Stimulated activated CD4-positive, alpha-beta T cell treated with anti-CD3 and anti-CD28 coated beads, Interleukin-4, amount 100 ng/mL, for 24 hours (primary cell): ENCODE measurements around the gene RTN1.

ENCODE experiments used
- DNase-seq: peaks from one replicate; pipeline ENCODE4 v3.0.0-alpha.2; 2020

The RTN1 gene

DNA sequence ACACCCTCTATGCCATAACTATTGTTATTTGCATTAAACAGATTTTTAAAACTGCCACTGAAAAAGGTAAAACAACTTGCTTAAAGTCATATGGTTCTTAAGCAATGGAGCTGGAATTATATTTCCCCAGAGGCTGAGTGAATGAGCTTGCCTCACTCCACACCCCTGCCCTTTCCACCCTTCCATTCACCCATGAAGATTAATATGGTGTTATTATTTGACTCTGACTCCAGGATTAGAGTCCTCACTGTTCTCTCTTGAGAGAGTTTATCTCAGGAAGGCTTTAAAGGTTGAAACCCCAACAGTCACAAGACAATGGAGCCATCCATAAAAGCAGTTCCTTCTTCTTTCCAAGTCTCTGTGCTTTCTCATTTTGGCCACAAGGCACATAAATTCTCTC is 84.9 kb downstream of the RTN1 start:
- no peak for DNase-seq

DNA sequence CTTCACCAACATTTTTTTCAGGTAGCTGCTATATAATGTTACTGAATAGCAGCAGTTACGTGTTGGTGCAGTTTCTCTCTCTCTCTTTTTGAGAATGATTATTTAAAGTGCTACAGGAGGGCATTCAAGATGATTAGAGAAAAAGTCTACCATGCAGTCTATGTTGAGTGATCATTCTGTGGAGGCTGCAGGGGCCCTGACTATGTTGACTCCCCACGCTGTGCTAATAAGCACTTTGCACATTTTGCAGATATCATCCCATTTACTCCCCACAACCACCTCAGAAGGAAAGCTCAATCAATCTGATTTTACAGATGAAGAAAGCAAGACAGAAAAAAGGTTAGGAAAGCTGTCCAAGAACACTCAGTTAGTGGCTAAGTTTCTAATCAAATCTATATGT is 87.8 kb downstream of the RTN1 start:
- no peak for DNase-seq

DNA sequence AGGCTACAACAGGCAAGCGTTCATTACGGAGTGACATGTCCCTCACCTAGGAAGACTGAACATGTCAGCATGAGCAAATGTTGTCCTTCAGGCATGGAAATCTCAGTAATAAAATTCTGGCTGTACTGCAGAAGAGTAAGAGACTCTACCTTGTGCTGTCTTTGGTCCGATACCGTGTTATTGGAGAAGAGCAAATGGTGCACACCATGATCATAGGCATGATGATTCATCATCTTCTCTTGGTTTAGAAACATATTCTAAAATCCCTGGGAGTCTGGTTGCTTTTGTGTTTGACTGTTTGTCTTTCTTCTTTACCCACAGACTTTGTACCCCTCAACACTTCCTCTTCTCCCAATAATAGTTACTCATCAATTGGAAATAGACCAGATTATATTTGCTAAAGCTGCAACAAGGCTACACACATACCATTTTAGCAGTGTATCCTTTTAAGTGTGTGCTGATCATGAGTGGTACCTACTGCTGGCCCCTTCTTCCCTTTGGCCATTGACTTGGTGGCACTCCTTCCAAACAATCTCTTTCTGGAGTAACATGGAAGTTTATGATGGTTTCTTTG is 93.5 kb downstream of the RTN1 start:
- DNase-seq, result no peak

DNA sequence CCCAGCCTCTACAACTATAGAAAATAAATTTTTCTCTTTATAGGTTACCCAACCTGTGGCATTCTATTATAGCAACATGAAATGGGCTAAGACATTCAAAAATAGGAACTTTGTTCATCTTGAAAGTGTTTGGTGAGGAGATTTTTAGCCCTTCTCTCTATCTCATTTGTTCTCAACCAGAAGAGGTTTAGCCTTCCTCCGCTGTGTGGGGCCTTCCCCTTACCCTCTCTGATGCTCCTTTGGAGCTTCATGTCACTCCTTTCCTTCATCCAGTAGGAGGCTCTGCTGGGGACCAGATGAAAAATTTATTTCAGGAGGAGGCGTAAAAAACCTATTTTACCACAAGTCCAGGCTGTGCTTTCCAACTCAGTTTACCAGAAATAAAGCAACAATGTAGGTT is 94.1 kb downstream of the RTN1 start:
- no peak for DNase-seq

DNA sequence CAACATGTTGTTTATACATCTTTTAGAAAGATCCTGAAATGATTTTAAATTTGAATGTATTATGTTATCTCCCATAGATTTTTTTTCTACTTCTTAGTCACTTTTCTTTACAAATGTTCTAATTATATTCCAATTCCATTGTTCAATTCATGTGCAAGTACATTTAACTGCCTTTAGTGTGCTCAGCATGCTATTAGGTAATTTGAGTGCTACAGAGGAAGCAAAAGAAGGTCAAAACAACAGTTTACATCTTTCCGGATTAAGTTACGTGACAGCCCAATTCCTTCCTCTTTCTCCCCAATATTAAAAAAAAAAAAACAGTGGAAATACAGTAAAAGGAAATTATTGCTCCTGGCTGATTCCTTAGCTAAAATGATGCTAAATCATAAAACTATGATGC is 98.3 kb downstream of the RTN1 start:
- DNase-seq, result no peak

DNA sequence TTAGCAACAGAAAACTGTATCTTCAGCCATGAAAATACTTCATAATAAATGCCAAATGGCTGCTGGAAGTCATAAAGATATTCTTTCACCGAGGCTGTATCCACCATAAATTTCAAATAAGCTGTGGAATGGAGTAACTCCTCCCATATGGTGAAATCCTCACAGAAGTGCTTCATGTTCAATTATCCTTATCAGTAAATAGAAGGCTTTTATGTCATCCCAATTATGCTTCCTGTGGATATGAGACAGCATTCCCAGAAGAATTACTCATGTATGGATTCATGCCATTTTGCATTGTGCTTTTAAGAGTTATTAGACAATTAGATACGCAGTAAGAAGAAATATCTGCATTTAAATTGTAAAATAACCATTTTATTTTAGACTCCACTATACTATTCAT is 99.0 kb downstream of the RTN1 start:
- DNase-seq, result no peak

DNA sequence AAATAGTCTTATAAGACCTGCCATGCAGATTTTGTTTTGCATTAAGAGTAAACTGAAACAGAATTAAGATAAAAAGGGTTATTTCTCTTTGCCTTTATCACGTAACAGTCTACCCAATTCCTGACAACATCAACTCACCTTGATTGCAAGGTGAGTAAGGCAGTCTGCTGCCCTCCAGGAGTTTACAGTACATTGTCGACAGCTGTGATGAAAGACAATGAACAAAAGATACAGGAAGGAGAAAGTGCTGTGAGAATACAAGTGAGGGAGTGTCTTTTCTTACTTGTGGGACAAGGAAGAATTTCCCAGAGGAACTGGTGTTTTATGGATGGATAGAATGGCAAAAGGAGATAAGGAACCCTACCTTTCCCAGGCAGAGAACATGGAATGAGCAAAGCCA is 101.0 kb downstream of the RTN1 start:
- no peak for DNase-seq

DNA sequence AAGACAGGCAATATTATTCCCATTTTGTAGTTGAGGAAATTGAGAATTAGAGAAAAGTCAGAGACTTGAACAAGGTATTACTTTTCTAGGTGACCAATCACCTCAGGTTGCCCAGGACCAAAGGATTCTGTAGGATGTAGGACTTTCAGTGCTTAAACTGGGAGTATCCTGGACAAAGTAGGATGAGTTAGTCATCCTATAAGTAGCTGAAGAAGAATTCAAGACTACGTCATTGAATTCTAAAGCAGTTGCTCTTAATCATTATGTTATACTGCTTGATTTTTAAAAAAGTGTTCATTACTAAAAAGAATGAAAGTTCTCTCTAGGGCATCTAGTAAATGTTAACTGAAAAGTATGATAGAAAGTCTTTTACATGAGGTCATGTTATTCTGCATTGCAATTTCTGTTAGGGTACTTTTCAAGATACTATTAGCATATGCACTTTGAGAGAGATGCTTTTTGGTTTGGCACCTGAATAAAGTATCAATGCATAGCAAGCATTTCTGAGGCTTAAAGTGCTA is 101.7 kb downstream of the RTN1 start:
- no peak for DNase-seq

DNA sequence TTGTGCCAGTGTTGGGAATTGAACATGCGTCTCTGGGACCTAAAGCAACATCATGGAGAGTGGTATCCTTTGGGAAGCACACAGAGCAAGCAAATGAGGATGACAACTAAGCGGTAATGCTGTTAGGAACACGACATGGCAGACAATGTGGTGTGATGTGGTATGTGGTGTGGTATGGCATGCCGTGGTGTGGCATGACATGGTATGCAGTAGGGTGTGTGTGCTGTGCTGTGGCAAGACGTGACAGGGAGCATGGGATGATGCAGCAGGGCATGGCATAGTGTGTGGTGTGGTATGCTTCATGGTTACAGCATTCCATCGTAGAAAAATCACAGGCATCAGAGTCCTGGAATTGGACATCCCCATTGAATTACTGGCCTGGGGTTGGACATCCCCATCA is 108.7 kb downstream of the RTN1 start:
- no peak for DNase-seq

DNA sequence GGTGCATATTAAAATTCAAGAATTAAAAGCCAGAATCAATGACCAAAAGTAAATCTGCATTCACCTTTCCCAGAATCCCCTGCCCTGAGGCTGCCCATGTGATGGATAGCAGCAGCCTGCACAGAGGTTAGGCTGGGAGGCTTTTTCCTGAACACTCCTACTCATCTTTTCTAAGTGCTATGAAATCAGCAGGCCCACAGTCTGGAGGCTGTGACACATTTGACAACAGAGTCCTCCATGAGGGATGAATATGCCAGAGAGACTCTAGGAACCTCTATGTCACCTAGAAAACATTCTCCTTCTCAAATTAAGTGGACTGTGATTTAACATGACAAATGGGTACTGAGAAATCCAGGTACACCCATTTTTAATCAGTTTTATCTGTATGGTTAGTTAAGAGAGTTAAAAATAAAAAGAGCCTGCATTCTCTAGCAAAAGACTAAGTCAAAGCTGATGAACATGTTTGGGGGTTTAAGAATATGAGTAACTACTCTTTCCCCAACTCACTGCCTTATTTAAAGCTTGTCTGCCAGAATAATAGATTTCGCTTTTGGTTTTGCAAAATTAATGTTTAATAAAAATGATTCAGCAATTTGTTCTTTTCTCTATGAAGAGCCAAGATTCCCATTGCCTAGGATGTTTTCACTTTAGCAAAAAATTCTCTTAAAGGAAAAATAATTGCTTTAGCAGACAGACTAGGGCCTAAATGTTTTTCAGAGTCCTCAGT is 115.0 kb downstream of the RTN1 start:
- DNase-seq, result no peak

DNA sequence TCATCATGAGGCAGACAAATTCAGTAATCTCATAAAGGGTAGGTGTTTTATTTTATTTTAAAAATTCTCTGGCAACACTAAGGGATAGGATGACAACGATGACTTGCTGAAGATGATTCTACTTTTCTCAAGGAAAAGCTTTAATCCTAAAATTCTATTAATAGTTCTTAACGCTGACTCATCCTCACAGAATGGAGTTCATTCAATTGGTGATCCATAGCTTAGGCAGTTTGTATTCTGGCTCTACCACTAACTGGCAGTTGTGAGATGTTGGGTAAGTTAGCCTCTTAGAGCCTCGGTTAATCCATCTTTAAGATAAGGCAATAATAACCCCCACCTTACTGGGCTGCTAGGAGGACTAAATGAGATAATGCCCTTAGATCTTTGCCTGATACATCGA is 116.3 kb downstream of the RTN1 start:
- DNase-seq, result no peak

DNA sequence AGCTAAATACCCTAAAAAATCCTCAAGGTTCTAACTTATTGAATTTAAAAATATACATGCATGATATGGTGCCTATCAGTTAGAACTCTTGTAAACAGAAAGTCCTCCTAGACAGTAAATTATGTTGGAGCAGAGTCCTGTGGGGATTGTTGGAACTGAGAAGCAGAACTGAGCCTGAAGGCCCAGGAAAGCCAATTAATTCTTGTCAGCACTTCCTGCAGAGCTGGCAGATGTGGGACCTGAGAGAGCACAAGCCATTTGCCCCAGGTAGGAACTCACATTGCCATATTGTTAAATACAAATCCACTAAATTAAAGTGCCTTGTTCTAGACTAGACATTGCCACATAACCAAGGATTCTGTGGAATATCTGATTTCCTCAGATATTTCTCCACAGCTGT is 117.1 kb downstream of the RTN1 start:
- DNase-seq, result no peak

DNA sequence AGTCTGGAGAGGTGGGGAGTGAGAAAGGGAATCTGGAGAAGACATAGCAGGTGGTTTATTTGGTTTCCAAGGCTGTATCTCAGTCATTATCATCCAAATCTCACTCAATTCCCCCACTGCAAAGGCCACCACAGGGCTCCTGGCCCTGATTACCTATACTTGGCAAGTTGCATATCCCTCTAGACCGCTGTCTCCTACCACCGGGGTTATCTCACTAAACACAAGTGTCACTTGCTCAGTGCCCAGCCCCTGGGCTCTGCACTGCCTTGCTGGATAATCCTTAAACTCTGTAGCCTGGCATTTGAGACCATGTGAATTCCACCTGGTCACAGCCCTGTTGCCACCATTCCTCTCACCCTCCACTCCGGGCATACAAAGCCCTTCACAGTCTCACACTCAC is 119.0 kb downstream of the RTN1 start:
- DNase-seq, result no peak

DNA sequence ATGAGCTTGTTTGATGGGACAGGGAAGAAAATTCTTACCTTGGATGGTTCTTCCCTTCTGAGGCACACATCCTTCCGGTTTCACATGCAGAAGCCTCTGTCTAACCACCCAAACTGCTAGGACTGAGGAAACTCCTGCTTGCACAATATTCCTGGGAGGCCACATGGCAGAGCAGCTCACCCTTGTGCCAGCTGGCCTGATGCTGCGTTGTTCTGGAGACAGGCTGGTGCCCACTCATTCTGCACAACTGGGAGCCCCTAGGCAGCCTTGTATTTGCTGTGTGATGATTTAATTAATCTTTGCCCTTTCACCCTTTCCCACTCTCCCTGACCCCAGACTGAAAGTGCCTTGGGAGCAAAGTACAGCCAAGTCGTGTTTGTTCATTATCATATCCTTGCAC is 130.8 kb downstream of the RTN1 start:
- no peak for DNase-seq

DNA sequence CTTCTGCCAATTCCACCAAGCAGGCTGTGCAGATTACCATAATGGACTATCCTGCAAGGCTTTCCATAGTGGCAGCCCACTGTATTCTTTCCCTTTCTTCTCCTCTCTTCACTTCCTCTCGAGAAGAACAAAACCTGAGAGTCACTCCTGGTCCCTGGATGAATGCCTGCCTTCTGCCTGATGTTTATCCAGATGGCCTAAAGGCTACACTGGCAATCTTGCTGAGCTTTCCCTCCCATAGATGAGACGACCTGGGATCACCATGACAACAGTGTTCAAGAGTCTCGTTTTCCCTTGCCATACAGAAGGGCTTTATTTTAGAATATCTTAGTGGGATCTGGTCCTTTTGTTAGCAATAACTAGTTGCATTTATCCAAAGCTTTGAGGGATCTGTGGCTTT is 142.3 kb downstream of the RTN1 start:
- no peak for DNase-seq

DNA sequence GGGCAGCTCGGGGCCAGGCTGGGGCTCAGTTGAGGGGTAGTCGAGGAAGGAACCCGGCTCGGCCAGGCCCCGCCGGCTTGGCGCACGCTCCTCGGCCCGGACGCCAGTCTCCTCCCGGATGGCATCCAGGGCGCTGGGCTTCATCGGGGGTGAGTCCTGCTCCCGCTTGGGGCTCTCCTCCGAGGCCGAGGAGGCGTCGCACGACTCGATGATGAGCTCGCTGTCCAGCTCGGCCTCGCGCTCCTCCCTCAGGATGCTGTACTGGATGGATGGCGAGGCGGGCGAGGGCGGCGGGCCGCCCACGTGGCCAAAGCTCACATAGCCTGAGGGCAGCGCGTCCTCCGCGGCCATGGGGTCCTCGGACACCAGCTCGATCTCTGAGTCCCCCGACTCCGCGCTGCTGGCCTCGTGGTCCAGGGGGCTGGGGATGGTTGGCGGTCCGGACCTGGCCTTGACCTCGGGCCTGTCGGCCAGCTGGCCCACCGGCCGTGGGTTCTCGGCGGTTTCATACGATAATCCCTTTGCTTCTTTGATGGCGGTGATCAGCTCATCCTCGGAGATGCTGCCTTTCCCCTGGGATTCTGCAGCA is 143.4 kb downstream of the RTN1 start:
- no peak for DNase-seq

DNA sequence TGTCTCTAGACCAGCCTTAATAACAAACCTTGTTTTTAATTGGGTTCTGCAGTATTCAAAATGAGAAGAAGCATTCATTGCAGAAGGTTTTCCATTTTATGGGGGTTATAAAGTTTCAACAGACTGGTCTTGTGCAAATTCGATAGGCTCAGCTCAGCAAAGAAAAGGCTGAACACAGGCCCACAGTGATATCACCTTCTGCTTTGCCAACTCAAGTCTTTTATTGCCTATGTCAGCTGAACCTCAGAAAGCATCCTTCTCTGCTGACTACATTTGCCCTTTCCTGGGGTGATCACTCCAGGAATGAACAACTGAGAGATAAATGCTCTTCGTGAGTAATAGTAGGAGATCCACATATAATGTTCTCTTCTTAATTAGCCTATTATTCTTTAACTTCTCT is 159.5 kb downstream of the RTN1 start:
- no peak for DNase-seq

DNA sequence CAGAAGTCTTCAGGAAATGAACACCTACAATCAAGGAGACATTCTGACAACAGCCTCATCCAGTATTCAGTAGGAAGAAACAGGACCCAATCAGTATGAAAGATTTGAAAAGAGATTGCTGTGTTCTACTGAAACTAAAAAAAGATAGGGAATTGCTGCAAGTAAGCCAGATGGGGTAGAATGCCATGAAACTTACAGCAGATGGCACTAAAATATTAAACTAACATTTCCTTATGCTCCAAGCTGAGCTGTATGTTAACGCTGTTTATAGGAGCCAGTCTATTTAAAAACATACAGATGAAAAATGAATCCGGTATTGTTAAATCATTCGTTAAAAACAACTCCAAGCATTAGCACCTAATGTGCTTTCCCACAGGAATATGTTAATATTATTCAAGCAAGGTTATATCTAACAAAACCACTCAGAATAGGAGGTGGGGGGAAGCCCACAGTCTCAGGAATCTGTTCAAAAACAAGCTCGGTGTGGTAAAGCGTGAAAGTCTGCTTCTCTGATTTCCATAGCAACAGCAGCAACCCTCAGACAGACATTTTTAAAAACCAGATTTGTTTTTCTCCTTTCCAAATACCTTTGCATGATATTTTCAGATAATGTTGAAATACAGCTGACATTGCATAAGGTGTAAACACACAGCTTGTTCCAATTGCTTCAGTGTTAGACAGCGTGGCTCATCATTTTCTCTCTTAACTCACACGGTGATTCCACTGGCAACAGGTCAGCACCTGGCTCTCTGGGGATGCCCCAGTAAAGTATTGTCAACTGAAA is 162.6 kb downstream of the RTN1 start:
- DNase-seq, result no peak

DNA sequence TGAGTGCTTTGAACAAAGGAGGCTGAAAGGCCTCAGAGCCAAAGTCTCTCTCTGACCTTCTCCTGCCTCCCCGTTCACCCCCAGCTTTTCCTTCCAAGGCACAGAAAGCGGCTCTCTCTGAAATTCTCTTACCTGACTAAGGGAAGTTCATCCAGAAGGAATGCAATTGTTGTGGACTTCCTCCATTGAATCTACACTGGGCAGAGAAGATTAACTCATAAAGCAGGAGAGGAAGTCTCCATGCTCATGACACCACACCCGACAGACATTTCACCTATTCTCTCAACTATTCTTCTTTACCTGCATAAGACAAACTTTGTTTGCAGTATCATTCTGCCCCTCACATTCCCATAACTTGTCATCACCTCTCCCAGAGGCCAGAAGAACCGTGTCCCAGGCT is 164.7 kb downstream of the RTN1 start:
- no peak for DNase-seq

DNA sequence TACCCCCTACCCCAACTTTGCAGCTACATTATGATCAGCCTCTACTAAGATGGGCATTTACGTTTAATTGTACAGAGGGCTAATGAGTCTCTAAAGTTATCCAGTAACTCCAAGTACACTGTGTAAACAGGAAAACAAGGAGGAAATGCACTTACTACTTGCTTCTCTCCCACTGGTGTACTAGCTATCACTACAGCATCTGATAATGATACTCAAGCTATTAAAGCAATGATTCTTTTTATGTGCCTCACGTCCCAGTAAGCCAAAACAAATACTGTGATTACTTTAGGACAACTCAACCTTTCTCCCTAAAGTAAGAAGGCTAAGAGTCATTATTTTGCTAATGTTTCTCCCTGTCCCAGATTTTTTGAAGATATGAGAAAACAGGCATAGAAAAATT is 165.3 kb downstream of the RTN1 start:
- DNase-seq, result no peak

DNA sequence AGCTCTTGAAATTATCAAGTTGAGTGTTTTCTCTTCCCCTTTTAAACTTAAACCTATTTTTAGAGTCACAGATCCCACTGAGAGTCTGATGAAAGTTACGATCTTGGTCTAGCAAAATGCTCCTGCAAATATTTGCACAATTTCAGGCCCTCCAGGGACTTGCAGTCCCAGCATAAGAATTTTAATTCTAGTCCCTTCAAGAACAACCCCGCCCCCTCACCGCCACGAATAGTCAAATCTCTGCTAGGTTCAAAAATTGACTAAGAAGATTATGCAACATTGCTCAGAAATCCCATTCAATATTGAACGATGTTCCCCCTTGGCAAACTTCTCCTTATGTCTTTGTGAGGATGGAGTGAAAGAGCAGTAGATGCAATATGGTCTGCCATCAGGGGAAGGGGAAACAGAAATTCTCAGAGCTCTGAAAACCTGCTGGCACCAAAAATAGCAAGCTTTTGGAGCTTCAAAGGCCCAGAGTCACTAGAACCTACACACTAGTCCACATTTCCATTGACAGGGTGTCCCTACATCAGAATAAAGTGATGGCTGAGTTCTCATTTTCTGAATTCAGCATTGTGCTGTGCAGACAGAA is 166.4 kb downstream of the RTN1 start:
- DNase-seq, result no peak

DNA sequence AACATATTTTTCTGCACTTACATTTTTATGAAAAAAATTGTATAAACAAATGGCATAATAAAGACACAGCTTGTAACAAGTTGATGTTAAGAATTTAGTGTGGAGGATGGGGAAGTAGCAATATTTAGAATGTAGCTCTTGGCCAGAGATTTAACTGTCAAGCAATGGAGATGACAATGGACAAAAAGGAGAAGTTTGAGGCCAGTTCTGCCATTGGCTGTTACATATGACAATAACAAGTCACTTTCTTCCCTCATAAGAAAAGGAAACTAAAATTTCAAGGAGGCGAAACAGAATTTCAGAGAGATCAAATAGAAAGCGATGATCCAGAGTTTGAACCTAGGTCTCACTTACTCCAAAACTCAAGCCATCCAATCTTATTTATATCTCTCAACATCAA is 171.1 kb downstream of the RTN1 start:
- no peak for DNase-seq

DNA sequence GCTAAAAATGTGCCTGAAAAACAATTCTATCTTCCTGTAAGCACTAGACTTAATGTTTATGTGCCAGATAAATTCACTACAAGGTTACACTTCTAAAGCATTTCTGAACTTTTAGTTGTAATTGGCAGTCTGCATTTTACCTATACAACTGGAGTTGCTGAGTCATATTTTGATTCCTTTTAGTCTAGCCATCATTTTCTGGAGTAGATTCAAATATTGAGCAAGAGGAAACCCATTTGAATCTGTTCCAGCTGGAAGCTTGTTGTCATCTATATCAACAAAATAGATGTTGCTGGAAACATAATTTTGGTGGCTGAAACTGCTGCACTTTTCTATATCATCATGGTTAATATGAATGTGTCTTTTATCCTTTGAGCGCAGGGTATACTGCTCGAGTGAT is 171.8 kb downstream of the RTN1 start:
- DNase-seq, result no peak
